HG03342 (cell line): ENCODE data around the gene EXOC6.
"Not testable (repeated sequence)": the region's sequence is repeated elsewhere in the genome, so short reads cannot be mapped to it uniquely, and the experiment has no call there.

Source experiments
- ATAC-seq: cut with Tn5 transposase; IDR thresholded peaks from one replicate; pipeline ENCODE4 v1.9.1; 2021; ENCODE audit warnings: mild to moderate bottlenecking, moderate library complexity; ENCODE audit not compliant: unreplicated experiment

Gene EXOC6

DNA sequence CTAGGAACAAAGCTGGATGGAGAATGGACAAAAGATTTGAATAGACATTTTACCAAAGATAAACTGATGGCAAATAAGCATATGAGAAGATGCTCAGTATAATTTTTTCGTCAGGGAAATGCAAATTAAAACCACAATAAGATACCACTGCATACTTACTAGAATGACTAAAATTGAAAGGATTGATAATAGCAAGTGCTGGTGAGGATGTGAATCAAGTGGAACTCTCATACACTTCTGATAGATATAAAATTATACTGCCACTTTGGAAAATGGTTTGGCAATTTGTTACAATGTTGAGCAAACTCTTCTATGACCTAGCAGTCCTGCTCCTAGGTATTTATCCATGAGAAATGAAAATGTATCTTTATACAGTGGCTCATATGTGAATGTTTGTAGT, 83.3 kb downstream of the EXOC6 start:
- ATAC-seq = no peak

DNA sequence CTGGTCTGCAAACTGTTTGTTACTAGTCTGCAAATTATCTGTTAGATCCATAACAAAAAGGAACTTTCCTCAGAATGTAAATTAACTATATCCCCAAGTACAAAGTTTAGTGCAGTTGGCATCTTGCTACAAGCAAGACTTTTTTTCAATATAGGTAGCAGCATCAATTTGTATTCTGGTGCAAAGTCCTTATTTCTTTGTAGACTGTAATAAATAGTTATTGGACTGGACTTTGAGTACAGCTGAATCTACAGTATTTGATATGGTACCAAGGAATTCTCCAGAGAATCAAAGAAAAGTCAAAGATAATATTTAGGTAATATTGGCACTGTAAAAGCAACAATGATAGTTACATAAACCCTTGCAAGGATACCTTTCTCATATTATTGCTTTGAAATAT, 89.6 kb downstream of the EXOC6 start:
- no peak for ATAC-seq

DNA sequence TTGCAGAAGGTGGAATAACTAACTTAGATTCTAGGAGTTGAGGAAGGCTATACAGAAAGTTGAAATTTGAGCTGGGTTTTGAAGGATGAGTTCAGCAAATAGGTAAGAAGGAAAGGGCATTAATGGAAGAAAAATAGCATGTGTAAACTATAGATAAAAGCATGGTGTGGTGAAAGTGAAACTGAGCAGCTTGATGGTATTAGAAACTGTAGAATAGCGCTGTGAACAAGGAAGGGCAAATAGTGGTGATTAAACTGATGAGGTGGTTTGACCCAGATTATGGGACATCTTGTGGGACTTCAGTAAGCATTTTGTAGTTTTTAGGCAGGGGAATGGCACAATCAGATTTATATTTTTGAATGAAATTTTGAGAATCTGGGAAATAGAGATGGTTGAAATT, 90.5 kb downstream of the EXOC6 start:
- ATAC-seq = no peak

DNA sequence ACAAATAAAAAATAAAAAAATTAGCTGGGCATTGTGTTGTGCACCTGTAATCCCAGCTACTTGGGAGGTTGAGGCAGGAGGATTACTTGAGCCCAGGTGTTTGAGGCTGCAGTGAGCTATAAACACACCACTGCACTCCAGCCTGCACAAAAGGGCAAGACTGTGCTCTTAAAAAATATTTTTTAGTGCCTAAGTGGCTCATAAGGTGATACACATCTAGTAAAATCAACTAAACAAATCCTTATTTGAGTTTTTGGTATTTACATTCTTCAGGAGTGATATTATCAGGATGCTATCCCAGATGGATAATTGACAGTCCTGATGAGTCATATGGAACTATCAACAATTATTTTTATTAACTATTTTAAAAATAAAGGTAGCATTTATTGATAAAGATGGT, 93.9 kb downstream of the EXOC6 start:
- ATAC-seq = no peak

DNA sequence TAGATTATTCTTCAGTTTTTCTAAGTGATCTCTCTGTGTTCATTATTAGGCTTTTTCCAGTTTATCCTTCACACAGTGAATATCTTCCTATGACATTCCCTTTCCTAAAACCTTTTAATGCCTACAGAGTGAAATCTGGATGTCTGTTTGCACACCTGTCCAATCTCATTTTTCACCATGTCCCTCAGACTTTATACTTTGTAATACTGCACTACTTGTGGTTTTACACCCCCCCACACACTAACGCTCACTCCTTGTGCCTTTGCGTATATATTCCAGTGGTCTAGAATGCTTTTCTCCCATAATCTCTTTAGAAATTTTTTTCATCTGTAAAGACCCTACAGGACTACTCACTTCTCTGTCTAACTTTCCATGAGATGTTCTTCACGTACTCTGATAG, 98.2 kb downstream of the EXOC6 start:
- ATAC-seq = no peak

DNA sequence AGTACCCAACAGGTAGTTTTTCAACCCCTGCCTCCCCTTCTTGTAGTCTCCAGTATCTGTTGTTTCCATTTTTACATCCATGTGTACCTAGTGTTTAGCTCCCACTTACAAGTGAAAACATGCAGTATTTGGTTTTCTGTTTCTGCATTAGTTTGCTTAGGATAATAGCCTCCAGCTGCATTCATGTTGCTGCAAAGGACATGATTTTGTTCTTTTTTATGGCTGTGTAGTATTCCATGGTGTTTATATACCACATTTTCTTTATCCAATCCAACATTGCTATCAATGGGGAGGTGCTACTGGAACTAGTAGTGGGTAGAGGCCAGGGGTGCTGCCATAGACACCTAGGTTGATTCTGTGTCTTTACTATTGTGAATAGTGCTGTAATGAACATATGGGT, 104.3 kb downstream of the EXOC6 start:
- ATAC-seq = not testable (repeated sequence)

DNA sequence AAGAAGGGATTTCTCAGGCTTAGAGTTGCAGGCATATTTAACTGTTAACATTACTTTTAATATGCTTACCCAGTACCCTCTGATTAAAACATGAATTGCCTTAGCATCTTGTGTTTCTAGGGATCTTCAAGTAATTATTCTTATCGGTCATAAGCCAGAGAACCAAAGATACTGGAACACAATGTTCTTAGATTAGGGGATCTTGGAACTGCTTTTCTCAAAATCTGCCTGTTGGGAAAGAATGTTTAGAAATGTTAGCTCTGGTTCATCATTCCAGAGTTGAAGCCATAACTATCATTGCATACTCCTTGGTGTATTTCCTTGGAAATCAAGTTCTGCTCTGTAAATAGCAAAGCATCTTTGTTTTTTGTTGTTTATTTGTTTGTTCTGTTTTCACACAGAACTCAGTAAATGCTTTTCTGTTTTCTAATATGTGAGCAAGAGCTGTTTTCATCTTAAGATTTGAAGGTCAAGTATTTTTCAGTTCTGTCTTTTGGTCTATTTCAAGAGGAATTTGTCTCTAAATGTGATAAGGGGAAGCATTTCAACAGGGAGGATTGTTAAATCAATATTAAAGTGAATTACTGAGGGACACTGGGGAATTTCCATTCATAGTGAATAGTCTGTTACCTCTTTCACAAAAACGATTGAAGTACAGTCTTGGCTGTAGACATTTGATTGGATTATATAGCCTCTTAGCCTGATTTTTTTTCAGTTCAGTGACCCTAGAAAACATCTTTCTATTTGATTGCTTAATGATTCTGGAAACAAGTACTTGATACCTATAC, 109.1 kb downstream of the EXOC6 start:
- no peak for ATAC-seq

DNA sequence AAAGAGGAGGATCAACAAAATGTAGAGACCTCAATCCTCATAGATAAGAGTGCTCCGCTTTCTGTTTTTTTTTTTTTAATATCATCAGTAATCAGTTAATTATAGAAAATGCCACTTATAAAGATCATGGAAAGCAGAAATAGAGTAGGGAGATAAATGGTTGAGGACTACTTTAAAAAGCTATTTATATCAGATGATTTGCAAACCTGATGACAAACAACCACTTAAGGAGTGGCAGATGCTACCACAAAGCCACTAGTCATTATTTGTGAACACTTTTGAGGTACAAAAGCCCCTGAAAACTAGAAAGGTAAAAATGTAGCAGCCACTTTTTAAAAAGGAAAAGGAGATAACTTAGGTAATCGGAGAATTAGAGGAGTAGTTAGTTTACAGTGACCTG, 113.3 kb downstream of the EXOC6 start:
- no peak for ATAC-seq

DNA sequence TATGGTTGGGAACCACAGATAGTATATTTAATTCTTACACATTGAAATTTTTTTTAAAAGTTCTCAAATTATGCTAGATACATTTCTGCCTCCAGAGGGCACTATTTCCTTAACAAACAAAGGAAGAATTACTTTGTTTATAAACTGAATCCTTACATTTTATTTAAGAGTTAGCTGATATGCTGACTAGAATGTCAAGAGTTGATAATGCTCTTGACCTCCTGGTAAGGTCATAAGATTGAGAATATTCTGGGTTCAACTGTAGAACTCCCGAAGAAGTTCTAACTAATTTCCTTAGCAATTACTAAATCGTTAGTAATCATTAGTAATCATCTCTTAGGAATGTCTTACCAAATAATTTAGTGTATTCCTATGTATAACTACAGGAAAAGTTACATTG, 117.0 kb downstream of the EXOC6 start:
- ATAC-seq = no peak

DNA sequence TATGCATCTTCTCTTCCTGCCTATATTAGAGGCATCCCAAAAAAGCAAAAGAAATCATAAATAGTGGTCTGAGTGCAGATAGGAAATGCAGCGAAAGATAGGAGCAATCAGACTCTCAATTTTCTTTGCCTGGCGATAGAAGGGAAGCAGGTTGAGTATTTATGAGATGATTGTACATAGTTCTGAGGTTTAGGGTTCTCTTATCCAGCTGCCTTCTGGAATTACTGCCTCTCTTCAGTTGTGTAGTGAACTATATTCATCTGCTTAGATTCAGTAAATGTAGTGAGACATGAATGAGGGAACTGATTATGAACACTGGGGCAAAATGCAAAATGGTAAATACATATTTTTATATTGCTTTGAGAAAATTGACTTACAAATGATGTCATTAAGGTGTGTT, 119.3 kb downstream of the EXOC6 start:
- no peak for ATAC-seq

DNA sequence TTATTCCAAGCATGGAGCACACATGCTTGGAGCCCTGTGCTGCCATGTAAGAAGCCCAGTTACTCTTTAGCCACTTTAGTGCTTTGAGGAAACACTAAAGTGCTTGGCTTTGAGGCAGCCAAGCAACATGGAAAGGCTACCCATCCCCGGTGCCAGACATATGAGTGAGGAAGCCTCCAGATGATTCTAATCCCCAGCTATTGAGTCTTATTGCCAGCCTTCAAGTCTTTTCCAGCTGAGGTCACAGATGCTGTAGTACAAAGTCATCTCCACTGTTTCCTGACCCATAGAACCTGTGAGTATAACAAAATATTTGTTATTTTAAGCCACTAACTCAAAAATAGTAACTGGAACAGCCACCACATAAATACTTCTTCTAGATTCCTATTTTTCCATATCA, 120.8 kb downstream of the EXOC6 start:
- no peak for ATAC-seq

DNA sequence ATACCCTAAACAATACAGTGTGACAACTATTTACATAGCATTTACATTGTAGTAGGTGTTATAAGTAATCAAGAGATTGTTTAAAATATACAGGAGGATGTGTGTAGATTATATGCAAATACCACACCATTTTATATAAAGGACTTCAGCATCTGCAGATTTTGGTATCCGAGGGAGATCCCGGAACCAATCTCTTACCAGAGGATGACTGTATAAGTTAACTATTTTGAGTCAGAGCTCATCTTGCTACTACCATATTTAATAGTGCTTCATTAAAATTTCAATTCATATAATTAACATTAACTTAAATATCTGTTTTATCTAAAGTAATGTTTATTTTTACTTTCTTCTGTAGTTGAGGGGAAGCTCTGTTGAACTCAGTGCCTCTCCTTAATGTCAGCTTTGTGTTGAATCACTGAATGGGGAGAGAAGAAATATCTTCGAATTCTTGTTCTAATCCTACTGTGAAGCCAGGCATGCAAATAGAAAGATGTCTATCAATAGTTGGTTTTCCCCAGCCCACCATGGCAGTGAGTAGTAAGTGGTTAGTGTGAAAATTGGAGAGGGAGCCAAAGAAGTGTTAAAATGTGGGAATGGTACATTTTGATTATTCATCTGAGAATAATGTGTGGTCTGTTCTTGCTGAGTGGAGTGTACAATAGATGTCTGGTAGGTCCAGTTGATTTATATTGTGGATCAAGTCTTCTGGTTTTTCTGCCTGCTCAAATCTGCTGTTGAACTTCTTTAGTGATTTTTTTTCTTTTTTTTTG, 122.2 kb downstream of the EXOC6 start:
- ATAC-seq = no peak

DNA sequence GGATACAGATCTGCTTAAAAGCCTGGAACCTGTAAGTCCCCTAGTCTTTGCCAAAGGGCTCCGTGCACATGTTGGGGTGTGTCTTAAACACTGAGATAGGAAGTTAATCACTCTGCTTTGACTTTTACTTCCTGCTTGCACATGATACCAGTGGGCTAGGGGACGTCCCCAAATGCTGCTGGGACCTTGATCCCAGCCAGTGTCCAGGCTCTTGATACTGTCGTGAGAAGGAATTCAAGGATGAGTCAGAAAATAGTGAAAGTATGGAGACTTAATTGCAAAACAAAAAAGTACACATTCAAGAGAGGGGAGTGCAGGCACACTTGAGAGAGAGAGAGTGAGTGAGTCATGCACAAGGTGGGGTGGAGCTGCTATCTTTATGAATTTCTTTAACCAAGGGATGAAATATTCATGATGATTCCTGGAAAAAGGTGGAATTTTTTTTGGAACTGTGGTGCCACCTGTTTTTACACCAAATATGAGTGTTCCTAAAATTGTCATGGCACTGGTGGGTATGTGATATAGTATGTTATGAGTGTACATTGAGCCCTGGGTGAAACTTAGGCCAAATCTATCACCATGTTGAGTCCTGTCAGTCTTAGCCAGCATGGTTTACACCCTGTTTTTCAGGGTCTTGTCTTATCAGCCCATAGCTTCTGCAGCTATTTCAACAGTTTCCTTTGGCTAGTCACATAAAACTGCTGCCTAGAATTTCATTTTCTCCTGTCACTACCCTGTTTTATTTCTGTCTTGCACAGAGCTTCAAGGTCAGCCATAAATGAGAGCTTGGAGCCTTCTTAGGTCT, 123.9 kb downstream of the EXOC6 start:
- no peak for ATAC-seq

DNA sequence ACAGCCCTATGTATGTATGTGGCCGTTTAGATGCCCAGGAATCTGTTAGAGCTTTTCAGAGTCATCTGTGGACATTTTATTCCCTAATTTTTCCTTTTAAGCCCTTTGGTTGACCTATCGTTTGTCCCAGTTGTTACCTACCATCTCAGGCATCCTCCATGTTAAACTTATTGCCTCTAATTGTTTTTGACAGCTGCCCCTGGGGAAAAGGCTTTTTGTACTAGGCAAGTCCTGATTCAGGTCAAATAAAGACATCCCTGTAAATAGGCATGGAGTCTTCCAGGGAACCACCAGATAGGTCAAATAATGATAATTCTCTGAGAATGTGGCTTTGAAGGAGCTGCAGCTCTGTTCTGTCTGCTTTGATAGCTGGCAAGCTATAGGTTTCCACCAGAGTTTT, 124.6 kb downstream of the EXOC6 start:
- no peak for ATAC-seq

DNA sequence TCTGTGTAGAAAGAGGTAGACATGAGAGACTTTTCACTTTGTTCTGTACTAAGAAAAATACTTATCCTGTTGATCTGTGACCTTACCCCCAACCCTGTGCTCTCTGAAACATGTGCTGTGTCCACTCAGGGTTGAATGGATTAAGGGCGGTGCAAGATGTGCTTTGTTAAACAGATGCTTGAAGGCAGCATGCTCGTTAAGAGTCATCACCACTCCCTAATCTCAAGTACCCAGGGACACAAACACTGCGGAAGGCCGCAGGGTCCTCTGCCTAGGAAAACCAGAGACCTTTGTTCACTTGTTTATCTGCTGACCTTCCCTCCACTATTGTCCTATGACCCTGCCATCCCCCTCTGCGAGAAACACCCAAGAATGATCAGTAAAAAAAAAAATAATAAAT, 128.0 kb downstream of the EXOC6 start:
- not testable (repeated sequence) for ATAC-seq

DNA sequence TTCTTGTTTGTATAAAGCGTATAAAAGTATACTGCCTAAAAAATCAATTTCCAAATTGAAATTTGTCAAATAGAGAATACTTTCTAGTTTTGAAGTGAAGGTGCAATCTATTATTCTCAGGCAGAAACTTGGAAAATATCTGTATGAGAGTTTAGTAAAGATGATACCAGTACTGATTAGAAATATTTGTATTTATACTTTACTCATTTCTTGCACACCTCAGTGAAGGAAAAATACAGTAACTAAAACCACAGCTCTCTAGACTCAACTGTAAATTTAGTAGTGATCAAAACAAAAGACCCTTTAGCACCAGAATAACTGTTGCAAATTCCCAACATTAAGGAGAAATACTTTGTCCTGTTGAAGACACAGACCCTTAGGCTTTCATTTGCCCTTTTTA, 140.9 kb downstream of the EXOC6 start:
- ATAC-seq = no peak

DNA sequence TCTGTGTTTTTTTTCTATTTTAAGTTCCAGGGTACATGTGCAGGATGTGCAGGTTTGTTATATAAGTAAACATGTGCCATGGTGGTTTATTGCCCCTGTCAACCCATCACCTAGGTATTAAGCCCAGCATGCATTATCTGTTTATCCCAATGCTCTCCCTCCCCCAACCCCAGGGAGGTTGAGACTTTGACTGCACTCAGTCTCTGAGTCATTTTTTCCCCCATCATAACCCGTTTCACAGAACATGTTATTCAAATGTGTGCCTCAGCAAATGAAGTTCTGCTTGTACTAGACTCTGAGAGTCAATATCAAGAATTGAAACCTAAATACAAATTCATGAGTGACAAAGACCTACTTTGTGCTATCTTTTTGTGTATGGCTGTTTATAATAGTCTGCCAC, 142.3 kb downstream of the EXOC6 start:
- no peak for ATAC-seq

DNA sequence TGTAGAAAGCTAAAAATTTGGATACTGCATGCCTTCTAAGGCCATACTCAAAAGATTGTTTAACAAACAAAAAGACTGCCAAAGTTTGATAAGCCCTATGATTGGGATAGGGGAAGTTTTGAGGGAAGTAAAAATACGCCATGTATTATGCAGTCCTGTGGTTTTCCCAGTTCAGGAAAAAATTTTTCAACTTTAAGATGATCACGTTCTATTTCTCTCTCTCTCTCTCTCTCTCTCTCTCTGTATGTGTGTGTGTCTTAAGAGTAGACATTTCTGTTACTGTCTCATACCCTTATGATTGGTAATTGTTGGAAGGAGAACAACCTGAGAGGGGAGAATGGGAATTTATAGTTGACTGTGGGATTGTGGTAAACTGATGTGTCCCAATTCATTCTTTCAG, 143.2 kb downstream of the EXOC6 start:
- no peak for ATAC-seq

DNA sequence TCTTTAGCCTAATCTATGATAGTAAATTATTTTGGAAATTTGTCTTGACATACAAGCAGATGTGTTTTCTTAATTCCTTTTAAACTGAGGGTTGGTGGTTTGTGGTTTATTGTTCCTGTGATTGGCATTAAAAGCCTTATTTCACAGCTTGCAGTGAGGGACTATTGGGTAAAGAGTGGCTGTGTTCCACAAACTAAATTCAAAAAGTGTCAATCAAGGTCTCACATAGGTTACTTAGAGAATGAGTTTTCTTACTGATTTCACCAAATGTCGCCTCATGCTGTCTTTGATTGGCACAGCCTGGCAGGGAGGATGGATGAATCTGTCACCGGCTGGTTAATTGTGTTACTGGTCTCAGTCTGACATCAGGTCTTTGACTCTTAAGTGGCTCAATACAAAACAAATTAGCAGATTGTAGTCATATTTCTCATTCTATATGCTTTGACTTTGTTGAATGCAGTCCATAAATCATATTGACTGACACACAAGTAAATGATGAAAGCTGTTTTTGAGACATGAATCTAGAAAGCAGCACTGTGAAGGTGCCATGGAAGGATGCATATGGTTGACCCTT, 145.5 kb downstream of the EXOC6 start:
- ATAC-seq = no peak

DNA sequence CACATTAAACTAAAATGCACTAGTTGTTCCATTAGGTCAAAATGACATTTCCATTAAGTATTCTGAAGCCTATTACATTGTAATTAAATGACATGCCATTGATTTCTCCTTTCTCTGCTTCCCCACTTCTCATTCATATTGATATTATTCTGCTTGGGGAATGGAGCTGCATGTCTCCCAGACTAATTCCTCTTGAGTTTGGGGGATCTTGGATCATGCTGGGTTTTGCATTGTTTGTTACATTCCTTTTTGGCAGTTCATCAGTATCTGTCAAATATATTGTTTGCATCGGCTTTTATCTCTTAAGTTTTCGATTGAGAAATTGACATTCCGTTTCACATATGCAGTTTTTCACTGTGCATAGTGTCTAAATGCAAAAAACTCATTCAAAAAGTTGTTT, 147.2 kb downstream of the EXOC6 start:
- ATAC-seq = no peak

DNA sequence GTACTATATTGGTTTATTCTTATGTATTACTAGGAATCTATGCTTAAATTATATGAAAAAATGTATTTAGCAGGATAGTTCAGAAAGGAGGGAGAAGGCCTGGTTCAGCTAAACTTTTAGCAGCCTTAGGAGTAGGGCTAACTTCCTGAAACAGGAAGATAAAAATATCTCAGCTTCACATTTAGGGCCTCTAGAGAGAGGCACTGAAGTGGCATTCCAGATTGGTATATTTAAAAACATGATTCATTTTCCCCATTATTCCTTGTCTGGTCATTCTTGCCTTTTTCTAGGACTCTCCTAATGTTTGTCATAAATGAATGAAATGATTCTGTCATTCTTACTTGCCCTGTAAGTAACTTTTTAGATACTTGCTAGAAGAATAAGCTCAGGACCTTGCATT, 149.3 kb downstream of the EXOC6 start:
- ATAC-seq = no peak
